Measurements from ENCODE around the gene CCNL2.
"Not testable (repeated sequence)": the region's sequence is repeated elsewhere in the genome, so short reads cannot be mapped to it uniquely, and the experiment has no call there.

The CCNL2 gene

GRCh38 chr1:1431845-1432273, 32.7 kb upstream of the CCNL2 start:
- DNase-seq (ENCODE audit: low read depth, low spot score): no peak
- Histone ChIP-seq H3K9me3 (ENCODE audit: control insufficient read depth, insufficient read depth, low read length) (no peaks in the 10 kb centered on the region), H3K36me3 (ENCODE audit: control insufficient read depth, insufficient read depth, low read length) (no peaks in the 10 kb centered on the region), H3K27ac (ENCODE audit: low read length) (no peak overlapping the region), H3K27me3 (ENCODE audit: control insufficient read depth, insufficient read depth, low read length) (no peaks in the 10 kb centered on the region), H3K4me3 (ENCODE audit: low read length) (no peak overlapping the region), H3K4me1 (ENCODE audit: control insufficient read depth, insufficient read depth, low read length) (peaks cover 27% of the 10 kb centered on the region)
- WGBS (ENCODE audit: insufficient coverage, insufficient read length): no CpG with 5 or more reads among the region's 5 CpGs

- DNase-seq (ENCODE audit: low read depth, low spot score): no peak
- no peak overlapping the region for H3K4me3 ChIP-seq (ENCODE audit: low read length)
- H3K27me3 ChIP-seq (ENCODE audit: control insufficient read depth, insufficient read depth, low read length): no peaks in the 10 kb centered on the region
- no peaks in the 10 kb centered on the region for H3K9me3 ChIP-seq (ENCODE audit: control insufficient read depth, insufficient read depth, low read length)
- no CpG with 5 or more reads among the region's 18 CpGs for WGBS (ENCODE audit: insufficient coverage, insufficient read length)
- H3K4me1 ChIP-seq (ENCODE audit: control insufficient read depth, insufficient read depth, low read length): peaks cover 29% of the 10 kb centered on the region
- H3K27ac ChIP-seq (ENCODE audit: low read length): no peak overlapping the region
- no peaks in the 10 kb centered on the region for H3K36me3 ChIP-seq (ENCODE audit: control insufficient read depth, insufficient read depth, low read length)
Measured at GRCh38 chr1:1430992-1431844, 32.1 kb upstream of the CCNL2 start.

DNA sequence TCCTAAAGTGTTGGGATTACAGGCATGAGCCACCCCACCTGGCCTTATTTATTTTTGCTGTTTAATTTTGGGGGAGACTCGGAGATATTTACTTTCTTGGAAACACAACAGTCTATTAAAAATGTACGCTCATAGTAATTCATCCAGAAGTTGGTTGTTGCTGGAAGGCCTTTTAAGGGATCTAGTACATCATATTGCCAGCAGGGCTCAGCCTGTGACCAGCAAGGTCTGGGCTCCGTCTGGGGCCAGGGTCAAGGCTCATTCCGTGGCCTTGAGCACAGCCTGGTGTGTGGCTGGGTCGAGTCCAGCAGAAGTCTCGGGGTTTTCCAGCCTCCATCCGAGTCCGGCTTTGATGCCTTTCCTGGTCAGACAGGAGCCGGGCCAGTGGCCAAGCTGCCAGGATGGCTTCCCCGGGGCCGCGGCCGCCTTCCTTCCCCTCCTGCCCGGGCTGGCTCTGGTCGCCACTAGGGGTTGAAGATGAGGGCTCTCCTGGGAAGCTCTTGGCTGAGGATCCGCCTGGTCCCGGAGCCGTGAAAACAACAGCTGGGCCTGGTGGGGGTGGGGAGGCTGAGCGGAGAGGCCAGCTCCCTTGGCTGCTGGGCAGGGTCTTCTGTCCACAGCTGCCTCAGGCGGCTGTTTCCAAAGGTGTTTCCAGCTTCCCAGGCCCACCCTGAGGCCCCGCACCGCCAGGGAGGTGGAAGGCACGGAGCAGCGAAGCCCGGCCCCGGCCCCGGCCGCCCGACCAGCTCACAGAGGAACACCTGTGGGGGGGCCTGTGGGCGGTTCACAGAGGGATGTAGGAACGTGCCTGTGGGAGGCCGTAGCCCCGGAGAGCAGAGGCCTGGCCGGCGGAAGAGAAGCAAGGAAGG, 31.2 kb upstream of the CCNL2 start:
- H3K27me3 ChIP-seq (ENCODE audit: control insufficient read depth, insufficient read depth, low read length): no peaks in the 10 kb centered on the region
- no peaks in the 10 kb centered on the region for H3K36me3 ChIP-seq (ENCODE audit: control insufficient read depth, insufficient read depth, low read length)
- no CpG with 5 or more reads among the region's 35 CpGs for WGBS (ENCODE audit: insufficient coverage, insufficient read length)
- no peaks in the 10 kb centered on the region for H3K9me3 ChIP-seq (ENCODE audit: control insufficient read depth, insufficient read depth, low read length)
- peaks cover 35% of the 10 kb centered on the region for H3K4me1 ChIP-seq (ENCODE audit: control insufficient read depth, insufficient read depth, low read length)
- H3K27ac ChIP-seq (ENCODE audit: low read length): no peak overlapping the region
- DNase-seq (ENCODE audit: low read depth, low spot score): no peak
- H3K4me3 ChIP-seq (ENCODE audit: low read length): no peak overlapping the region

GRCh38 chr1:1429671-1430073, 30.5 kb upstream of the CCNL2 start:
- Histone ChIP-seq H3K27me3 (ENCODE audit: control insufficient read depth, insufficient read depth, low read length) (no peaks in the 10 kb centered on the region), H3K4me1 (ENCODE audit: control insufficient read depth, insufficient read depth, low read length) (peaks cover 29% of the 10 kb centered on the region)
- no CpG with 5 or more reads among the region's 6 CpGs for WGBS (ENCODE audit: insufficient coverage, insufficient read length)

DNA sequence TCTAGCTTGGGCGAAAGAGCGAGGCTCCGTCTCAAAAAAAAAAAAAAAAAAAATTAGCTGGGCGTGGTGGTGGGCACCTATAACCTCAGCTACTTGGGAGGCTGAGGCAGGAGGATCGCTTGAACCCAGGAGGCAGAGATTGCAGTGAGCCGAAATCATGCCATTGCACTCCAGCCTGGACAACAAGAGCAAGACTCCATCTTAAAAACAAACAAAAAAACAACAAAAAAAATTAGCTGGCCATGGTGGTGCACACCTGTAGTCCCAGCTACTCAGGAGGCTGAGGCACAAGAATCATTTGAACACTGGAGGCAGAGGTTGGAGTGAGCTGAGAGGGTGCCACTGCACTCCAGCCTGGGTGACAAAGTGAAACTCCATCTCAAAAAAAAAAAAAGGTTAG, 29.8 kb upstream of the CCNL2 start:
- H3K4me3 ChIP-seq (ENCODE audit: low read length); H3K9me3 ChIP-seq (ENCODE audit: control insufficient read depth, insufficient read depth, low read length); H3K27me3 ChIP-seq (ENCODE audit: control insufficient read depth, insufficient read depth, low read length); H3K36me3 ChIP-seq (ENCODE audit: control insufficient read depth, insufficient read depth, low read length); DNase-seq (ENCODE audit: low read depth, low spot score); H3K27ac ChIP-seq (ENCODE audit: low read length): not testable (repeated sequence)
- H3K4me1 ChIP-seq (ENCODE audit: control insufficient read depth, insufficient read depth, low read length): peaks cover 24% of the 10 kb centered on the region
- no CpG with 5 or more reads among the region's 6 CpGs for WGBS (ENCODE audit: insufficient coverage, insufficient read length)

More at GRCh38 chr1:1429671-1430073, 30.5 kb upstream of the CCNL2 start:
- H3K4me3 ChIP-seq (ENCODE audit: low read length): no peak overlapping the region
- H3K27ac ChIP-seq (ENCODE audit: low read length): no peak overlapping the region
- DNase-seq (ENCODE audit: low read depth, low spot score): no peak
- H3K9me3 ChIP-seq (ENCODE audit: control insufficient read depth, insufficient read depth, low read length): no peaks in the 10 kb centered on the region
- no peaks in the 10 kb centered on the region for H3K36me3 ChIP-seq (ENCODE audit: control insufficient read depth, insufficient read depth, low read length)

DNA sequence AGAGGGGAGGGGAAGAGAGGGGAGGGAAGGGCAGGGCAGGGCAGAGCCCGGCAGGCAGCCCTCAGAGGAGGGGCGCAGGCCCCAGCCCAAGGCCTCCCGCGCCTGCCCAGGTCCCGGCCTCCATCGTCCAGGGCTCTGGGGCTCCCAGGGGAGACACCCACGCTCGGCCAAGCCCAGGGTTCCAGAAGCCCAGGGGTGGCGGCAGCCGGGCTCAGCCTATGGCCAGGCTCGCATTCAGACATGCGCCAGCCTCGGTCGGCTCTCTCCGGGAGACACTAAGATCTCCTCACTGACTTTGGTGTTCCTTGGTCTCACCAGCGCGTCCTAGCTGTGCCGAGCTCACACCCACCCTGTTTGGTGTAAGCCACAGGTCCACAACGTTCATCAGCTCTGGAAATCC, 29.0 kb upstream of the CCNL2 start:
- no CpG with 5 or more reads among the region's 19 CpGs for WGBS (ENCODE audit: insufficient coverage, insufficient read length)
- no peak for DNase-seq (ENCODE audit: low read depth, low spot score)
- Histone ChIP-seq H3K4me3 (ENCODE audit: low read length) (no peak overlapping the region), H3K36me3 (ENCODE audit: control insufficient read depth, insufficient read depth, low read length) (no peaks in the 10 kb centered on the region), H3K4me1 (ENCODE audit: control insufficient read depth, insufficient read depth, low read length) (peaks cover 17% of the 10 kb centered on the region), H3K9me3 (ENCODE audit: control insufficient read depth, insufficient read depth, low read length) (no peaks in the 10 kb centered on the region), H3K27me3 (ENCODE audit: control insufficient read depth, insufficient read depth, low read length) (no peaks in the 10 kb centered on the region), H3K27ac (ENCODE audit: low read length) (no peak overlapping the region)

GRCh38 chr1:1427820-1428148, 28.6 kb upstream of the CCNL2 start:
- Histone ChIP-seq H3K9me3 (ENCODE audit: control insufficient read depth, insufficient read depth, low read length) (no peaks in the 10 kb centered on the region), H3K27ac (ENCODE audit: low read length) (no peak overlapping the region), H3K36me3 (ENCODE audit: control insufficient read depth, insufficient read depth, low read length) (no peaks in the 10 kb centered on the region), H3K4me3 (ENCODE audit: low read length) (peak overlapping the region; percentile 44; the same call in 1 of the 2 replicates), H3K4me1 (ENCODE audit: control insufficient read depth, insufficient read depth, low read length) (peaks cover 15% of the 10 kb centered on the region), H3K27me3 (ENCODE audit: control insufficient read depth, insufficient read depth, low read length) (no peaks in the 10 kb centered on the region)
- DNase-seq (ENCODE audit: low read depth, low spot score): no peak
- WGBS (ENCODE audit: insufficient coverage, insufficient read length): no CpG with 5 or more reads among the region's 22 CpGs

DNA sequence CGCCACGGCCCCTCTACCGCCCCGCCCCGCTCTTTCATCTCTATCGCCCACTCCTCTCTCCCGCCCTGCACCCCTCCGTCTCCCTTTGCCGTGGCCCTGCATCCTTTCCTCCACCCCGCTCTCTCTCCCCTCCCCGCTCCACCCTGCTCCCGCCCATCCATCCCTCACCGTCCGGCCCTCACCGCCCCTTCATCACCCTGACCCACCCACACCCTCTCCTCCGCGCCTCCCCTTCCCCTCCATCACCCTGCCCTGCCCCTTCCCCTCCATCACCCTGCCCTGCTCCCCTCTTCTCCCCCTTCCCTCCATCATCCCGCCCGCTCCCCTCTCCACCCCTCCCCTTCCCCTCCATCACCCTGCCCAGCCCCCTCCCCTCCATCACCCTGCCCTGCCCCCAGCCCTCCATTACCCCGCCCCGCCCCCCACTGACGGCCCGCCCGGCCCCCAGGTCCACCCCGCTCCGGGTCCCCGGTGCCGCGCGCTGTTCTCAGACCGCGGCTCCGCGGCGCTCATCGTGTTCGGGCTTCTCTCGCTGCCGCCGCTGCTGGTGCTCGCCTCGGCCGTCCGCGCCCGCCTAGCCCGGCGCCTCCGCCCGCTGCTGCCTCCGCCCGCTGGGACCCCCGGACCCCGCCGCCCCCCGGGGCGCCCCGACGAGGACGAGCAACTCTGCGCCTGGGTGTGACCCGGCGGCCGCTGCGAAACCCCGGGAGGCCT, 28.1 kb upstream of the CCNL2 start:
- no peaks in the 10 kb centered on the region for H3K36me3 ChIP-seq (ENCODE audit: control insufficient read depth, insufficient read depth, low read length)
- 100% methylated on average over 2 of the region's 66 CpGs for WGBS (ENCODE audit: insufficient coverage, insufficient read length)
- no peak overlapping the region for H3K27ac ChIP-seq (ENCODE audit: low read length)
- no peaks in the 10 kb centered on the region for H3K9me3 ChIP-seq (ENCODE audit: control insufficient read depth, insufficient read depth, low read length)
- peaks cover 17% of the 10 kb centered on the region for H3K4me1 ChIP-seq (ENCODE audit: control insufficient read depth, insufficient read depth, low read length)
- H3K27me3 ChIP-seq (ENCODE audit: control insufficient read depth, insufficient read depth, low read length): no peaks in the 10 kb centered on the region
- no peak for DNase-seq (ENCODE audit: low read depth, low spot score)
- peak overlapping the region; percentile 44; the same call in 1 of the 2 replicates for H3K4me3 ChIP-seq (ENCODE audit: low read length)

DNA sequence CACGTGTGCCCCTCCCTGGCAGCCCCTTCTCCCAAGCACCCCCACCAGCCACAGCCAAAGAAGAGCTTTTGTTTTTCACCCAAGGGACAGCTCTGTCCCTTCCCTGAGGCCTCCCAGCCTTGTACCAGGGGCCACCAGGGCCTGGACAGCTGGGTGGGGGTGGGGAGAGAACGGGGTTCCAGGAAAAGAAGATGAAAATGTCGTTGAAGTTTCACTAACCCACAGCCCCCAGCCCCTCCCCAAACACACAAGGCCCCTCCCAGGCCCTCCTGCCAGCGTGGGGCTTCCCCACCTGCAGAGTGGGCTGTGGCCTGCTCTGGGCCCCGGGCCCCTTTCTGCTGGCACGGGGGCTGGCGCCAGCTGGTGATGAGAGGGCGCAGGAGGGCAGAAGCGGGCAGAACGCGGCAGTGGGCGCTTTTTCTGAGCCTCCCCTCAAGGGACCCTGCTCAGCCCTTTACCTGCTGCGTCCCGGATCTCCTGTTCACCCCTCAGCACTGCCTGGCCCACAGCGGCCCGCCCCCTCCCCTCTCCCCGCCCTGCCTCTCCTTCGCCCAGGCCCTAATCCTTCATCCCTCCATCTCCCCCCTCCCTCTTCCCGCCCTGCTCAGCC, 27.5 kb upstream of the CCNL2 start:
- no peak for DNase-seq (ENCODE audit: low read depth, low spot score)
- Histone ChIP-seq H3K4me3 (ENCODE audit: low read length) (no peak overlapping the region; the same call in 1 of the 2 replicates), H3K27ac (ENCODE audit: low read length) (no peak overlapping the region), H3K36me3 (ENCODE audit: control insufficient read depth, insufficient read depth, low read length) (no peaks in the 10 kb centered on the region), H3K27me3 (ENCODE audit: control insufficient read depth, insufficient read depth, low read length) (no peaks in the 10 kb centered on the region), H3K9me3 (ENCODE audit: control insufficient read depth, insufficient read depth, low read length) (no peaks in the 10 kb centered on the region), H3K4me1 (ENCODE audit: control insufficient read depth, insufficient read depth, low read length) (peaks cover 14% of the 10 kb centered on the region)
- WGBS (ENCODE audit: insufficient coverage, insufficient read length): no CpG with 5 or more reads among the region's 19 CpGs
